ENCODE measurements around the gene VPS52.

DNA sequence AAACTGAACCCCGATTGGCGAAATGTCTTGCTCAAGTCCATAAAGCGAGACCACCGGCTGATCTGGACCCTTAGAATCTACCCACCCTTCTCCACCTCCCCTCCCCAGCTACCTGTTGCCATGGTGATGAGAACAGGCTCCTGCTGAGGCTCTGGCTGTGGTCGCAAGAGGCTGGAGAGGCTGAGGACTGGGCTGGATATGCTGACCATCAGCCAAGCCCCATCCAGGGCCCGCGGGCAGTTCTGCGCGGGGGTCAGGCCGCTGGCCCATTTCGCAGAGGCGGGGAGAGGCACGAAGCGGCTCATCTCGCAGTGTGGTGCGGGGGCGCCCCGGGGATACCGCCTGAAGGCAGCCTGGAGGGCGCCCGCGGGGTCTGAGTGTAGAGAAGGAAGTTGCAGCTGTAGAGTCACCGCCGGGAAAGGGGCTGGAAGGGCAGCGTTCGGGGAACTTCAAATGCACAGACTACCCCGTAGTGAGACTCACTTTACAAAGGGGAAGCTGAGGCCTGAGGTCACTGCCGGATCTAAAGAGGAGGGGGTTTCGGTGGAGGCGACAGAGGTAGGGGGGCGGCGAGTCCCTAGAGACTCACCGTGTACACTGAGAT is 41.5 kb upstream of the VPS52 start:
- TF ChIP-seq POLR2A (IDR thresholded peaks at IDR 0.05; ENCODE audit: extremely low read depth, insufficient read length) (no peak), CTCF (IDR thresholded peaks at IDR 0.05; ENCODE audit: low read depth, low read length) (no peak)
